Effector memory CD8-positive, alpha-beta T cell (primary cell): ENCODE data around the gene SLC13A4.
"Not testable (repeated sequence)": the region's sequence is repeated elsewhere in the genome, so short reads cannot be mapped to it uniquely, and the experiment has no call there.

Experiments used
- ATAC-seq: fragments of 150-1000 bp; cut with Tn5 transposase; replicated peaks from 2 replicates; pipeline ENCODE4 v1.10.0; 2021; ENCODE audit warnings: mild to moderate bottlenecking, moderate library complexity
- DNase-seq, 3 experiments: peaks; one replicate each; pipeline ENCODE4 v3.0.0; 2021
- H3K27ac Mint-ChIP-seq, 2 donors: one replicate each; pipeline ENCODE4 v1.8.0; 2022; ENCODE audit warnings: mild to moderate bottlenecking in 2 of 2, mixed read lengths in 2 of 2, moderate library complexity in 2 of 2
- H3K27me3 Mint-ChIP-seq, 2 donors: one replicate each; pipeline ENCODE4 v1.8.0; 2022; ENCODE audit warnings: mixed read lengths in 2 of 2
- H3K36me3 Mint-ChIP-seq: one replicate; pipeline ENCODE4 v1.8.0; 2022; ENCODE audit warnings: mild to moderate bottlenecking, moderate library complexity, mixed read lengths; ENCODE audit not compliant: insufficient read depth
- H3K4me1 Mint-ChIP-seq, 2 donors: one replicate each; pipeline ENCODE4 v1.8.0; 2022; ENCODE audit warnings: low read depth in 2 of 2, mixed read lengths in 2 of 2
- H3K4me3 Mint-ChIP-seq, 2 donors: one replicate each; pipeline ENCODE4 v1.8.0; 2022; ENCODE audit warnings: mild to moderate bottlenecking in 2 of 2, mixed read lengths in 2 of 2, moderate library complexity in 2 of 2
- H3K9me3 Mint-ChIP-seq, 2 donors: one replicate each; pipeline ENCODE4 v1.8.0; 2022; ENCODE audit warnings: mixed read lengths in 2 of 2
- total RNA-seq, 9 experiments: gene quantifications; one replicate each; lab custom pipeline; 2026; lab: John Stamatoyannopoulos, UW

SLC13A4 gene, protein sequence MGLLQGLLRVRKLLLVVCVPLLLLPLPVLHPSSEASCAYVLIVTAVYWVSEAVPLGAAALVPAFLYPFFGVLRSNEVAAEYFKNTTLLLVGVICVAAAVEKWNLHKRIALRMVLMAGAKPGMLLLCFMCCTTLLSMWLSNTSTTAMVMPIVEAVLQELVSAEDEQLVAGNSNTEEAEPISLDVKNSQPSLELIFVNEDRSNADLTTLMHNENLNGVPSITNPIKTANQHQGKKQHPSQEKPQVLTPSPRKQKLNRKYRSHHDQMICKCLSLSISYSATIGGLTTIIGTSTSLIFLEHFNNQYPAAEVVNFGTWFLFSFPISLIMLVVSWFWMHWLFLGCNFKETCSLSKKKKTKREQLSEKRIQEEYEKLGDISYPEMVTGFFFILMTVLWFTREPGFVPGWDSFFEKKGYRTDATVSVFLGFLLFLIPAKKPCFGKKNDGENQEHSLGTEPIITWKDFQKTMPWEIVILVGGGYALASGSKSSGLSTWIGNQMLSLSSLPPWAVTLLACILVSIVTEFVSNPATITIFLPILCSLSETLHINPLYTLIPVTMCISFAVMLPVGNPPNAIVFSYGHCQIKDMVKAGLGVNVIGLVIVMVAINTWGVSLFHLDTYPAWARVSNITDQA
- total RNA-seq = 0 to 0.11 (median 0) reads per million in 9 experiments

DNA sequence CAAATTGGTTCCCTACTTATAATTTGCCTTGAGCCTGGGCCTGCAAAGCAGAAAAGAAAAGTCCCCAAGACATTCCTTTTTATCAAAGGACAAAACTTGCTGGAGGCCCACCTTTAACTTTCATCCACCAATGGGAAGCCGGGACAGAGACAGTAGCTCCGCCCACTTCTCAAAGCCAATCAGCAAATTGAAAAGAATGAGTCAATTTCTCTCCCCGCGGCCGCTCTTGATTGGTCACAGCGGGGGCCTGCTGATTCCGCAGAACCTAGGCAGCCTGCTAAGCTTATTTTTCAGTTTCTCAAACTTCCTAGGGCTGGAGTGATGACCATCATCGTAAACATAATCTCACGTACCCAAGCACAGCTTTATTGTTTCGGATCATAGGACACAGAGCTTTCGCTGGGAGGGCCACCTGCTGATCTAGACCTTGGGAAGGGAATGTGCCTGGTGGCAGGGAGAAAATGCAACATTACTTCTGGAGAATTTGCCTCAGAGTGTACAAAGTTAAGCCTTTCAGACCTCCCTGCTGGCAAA is at the start of gene SLC13A4:
SLC13A4 (minus strand) TSS at position 51 of the 534 bp plus-strand sequence. CDS start 690 bp downstream, outside the sequence.
- no peaks in the 10 kb centered on the region for H3K4me1 Mint-ChIP-seq
- H3K4me3 Mint-ChIP-seq = no peak within 1 kb of the TSS
- no peak for ATAC-seq
- no peaks in the 10 kb centered on the region for H3K9me3 Mint-ChIP-seq
- H3K27ac Mint-ChIP-seq = no peak within 1 kb of the TSS
- no peaks in the 10 kb centered on the region for H3K36me3 Mint-ChIP-seq
- H3K27me3 Mint-ChIP-seq = peaks cover 31 to 37% of the 10 kb centered on the region in 2 donors
- no peak for DNase-seq

DNA sequence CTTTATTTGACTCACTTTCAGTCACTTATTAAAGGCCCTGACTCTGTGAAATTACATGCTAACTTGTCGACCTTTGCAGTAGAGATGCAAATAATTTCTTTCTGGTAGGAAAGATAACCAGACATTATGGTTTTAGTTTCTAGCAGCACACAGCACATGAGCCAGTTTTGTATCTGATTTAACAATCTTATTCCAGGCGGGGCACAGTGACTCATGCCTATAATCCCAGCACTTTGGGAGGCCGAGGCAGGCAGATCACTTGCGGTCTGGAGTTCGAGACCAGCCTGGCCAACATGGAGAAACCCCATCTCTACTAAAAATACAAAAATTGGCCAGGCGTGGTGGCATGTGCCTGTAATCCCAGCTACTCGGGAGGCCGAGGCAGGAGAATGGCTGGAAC is 47.9 kb upstream of the SLC13A4 start:
- ATAC-seq, H3K9me3 Mint-ChIP-seq, H3K36me3 Mint-ChIP-seq, DNase-seq, H3K4me3 Mint-ChIP-seq, H3K27ac Mint-ChIP-seq, H3K4me1 Mint-ChIP-seq: not testable (repeated sequence)
- peaks cover 16 to 21% of the 10 kb centered on the region in 2 donors for H3K27me3 Mint-ChIP-seq

DNA sequence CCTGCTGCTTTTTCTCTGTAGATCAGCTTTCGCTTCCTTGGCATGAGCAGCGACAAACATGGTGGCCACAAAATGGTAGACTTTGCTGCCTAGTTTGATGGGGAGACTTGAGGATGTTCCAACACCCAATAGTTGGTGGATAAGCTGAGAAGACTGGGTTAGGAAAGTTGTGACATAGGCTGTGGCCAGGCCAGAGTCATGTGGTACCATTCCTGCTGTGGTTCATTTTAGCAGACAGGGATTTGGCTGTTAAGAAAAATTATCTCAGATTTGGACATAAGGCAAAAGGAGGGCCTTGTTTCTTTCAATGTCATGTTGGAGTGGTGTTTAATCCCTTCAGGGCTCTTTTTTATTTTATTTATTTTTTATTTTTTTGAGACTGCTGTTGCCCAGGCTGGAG is 47.2 kb upstream of the SLC13A4 start:
- Mint-ChIP-seq H3K9me3 (no peaks in the 10 kb centered on the region), H3K4me1 (no peaks in the 10 kb centered on the region), H3K27me3 (peaks cover 18 to 25% of the 10 kb centered on the region in 2 donors), H3K36me3 (peaks cover 2% of the 10 kb centered on the region), H3K4me3 (no peak overlapping the region), H3K27ac (no peak overlapping the region)
- DNase-seq (no peak), ATAC-seq (no peak)

DNA sequence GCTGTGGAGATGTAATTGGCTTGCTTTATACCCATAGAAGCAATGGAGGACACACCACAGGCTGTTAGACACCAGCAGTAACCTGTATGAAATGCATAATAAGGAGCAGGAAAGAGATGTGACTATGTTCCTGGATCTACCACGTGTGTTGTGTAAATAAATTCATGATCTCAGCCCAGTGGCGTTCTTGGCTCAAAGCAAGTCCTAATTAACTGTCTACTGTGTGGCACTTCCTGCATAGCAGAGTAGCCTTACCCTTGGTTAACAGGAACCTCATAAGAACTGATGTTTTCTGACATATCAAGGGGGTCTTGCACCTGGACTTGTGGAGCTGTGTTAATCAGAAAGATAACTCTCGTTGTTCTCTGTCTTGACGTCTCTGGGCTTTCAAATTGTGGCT is 46.3 kb upstream of the SLC13A4 start:
- Mint-ChIP-seq H3K27ac (no peak overlapping the region), H3K36me3 (peaks cover 2% of the 10 kb centered on the region), H3K4me1 (no peaks in the 10 kb centered on the region), H3K9me3 (no peaks in the 10 kb centered on the region), H3K27me3 (peaks cover 25 to 34% of the 10 kb centered on the region in 2 donors), H3K4me3 (no peak overlapping the region)
- no peak for DNase-seq
- ATAC-seq = no peak

DNA sequence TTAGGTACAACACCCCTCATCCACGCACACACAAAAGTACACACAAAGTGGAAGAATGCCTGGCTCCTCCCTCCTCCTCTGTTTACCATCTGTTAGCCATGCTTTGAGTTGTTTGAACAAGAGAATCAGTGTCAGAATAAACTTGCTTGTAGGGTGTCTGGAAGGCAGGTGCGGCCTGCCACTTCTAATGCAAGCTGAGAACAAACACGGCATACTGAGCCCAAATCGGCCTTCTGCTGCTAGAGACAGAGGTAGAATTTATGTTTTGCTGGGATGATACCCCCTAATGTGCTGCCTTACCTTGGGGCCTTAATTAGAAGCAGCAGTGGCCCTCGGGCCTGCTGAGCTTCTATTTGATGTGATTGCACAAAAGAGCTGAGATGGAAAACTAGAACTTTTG is 45.5 kb upstream of the SLC13A4 start:
- Mint-ChIP-seq H3K27me3 (peaks cover 18 to 30% of the 10 kb centered on the region in 2 donors), H3K9me3 (no peaks in the 10 kb centered on the region), H3K36me3 (peaks cover 2% of the 10 kb centered on the region), H3K27ac (no peak overlapping the region), H3K4me1 (no peaks in the 10 kb centered on the region), H3K4me3 (no peak overlapping the region)
- DNase-seq (no peak), ATAC-seq (no peak)

DNA sequence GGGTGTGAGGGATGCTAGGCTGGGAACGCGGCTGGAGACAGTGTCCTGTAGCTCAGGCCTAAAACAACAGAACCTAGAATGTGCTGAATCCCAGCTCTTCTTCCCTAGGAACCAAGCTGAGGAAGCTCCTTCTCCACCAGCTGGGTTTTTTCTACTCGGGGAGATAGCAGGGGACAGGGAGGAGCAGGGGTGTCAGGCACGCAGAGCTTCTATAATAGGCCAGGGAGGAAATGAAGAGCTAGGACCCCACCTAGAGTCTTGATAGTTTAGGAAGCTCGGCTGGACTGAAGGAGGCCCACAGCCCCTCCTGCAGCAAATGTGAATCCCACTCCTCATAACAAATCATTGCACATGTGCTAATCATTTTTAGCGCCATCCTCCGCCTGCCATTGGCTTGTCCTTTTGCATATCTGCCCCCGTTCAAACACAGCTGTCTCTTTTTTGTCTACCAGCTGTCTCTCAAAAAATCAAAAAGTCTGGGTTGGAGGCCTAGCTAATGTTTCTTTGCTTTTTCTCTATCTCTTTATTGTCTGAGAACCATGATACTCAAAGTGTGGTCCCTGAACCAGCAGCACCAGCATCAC is 44.7 kb upstream of the SLC13A4 start:
- H3K4me1 Mint-ChIP-seq = no peaks in the 10 kb centered on the region
- H3K27me3 Mint-ChIP-seq = peaks cover 10 to 30% of the 10 kb centered on the region in 2 donors
- peaks cover 2% of the 10 kb centered on the region for H3K36me3 Mint-ChIP-seq
- no peak for ATAC-seq
- no peaks in the 10 kb centered on the region for H3K9me3 Mint-ChIP-seq
- H3K4me3 Mint-ChIP-seq = no peak overlapping the region
- no peak overlapping the region for H3K27ac Mint-ChIP-seq
- no peak for DNase-seq

DNA sequence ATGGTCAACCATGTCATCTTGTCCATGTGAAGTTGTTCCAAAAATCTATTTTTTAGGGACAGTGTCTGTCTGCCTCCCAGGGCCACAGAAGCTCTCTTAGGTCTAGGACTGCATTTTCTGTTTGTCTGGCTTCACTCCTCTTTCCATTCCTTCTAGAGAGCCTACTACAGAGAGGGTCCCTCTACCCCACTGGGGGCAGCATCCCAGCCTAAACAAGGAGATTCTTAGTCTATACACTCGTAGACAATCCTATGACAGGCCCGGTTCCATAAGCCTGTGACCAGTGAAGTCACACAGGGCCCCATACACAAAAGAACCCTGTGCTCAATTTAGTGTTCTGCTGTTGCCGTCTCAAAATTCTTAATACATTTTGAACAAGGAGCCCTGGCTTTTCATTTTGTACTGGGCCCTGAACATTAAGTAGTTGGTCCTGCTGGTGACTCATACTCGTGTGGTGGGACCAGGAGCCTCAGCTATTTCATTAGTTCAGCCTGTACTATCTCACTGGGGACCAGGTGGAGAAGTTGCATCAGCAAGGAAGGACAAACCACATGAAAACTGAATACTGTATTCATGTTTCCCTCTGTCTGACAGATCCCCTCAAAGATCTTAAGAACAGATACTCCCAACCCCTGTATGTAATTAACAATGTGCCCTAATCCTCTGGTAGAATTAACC is 44.1 kb upstream of the SLC13A4 start:
- no peaks in the 10 kb centered on the region for H3K9me3 Mint-ChIP-seq
- H3K4me1 Mint-ChIP-seq = no peaks in the 10 kb centered on the region
- DNase-seq (no peak), ATAC-seq (no peak)
- peaks cover 2% of the 10 kb centered on the region for H3K36me3 Mint-ChIP-seq
- H3K27me3 Mint-ChIP-seq = peaks cover 11 to 30% of the 10 kb centered on the region in 2 donors
- H3K4me3 Mint-ChIP-seq = no peak overlapping the region
- no peak overlapping the region for H3K27ac Mint-ChIP-seq

DNA sequence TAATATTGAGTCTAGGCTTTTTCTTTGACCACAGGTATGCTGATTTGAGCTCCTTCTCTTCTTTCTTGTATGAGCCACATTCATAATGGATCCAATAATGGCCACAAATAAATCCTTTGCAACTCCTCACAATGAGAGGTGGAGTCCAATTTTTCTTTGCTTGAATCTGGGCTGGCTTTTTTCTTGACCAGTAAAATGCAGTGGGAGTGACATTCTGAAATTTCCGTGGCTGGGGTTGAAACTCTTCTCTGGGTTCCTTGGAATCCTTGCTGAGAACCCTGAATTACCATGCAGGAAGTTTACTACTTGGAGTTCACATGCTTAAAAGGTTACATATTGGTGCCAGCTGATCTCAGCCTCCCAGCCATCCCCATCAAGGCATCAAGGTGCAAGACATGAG is 43.1 kb upstream of the SLC13A4 start:
- Mint-ChIP-seq H3K36me3 (peaks cover 2% of the 10 kb centered on the region), H3K27ac (no peak overlapping the region), H3K9me3 (no peaks in the 10 kb centered on the region), H3K4me1 (no peaks in the 10 kb centered on the region), H3K27me3 (peaks cover 22 to 36% of the 10 kb centered on the region in 2 donors), H3K4me3 (no peak overlapping the region)
- ATAC-seq (no peak), DNase-seq (no peak)

DNA sequence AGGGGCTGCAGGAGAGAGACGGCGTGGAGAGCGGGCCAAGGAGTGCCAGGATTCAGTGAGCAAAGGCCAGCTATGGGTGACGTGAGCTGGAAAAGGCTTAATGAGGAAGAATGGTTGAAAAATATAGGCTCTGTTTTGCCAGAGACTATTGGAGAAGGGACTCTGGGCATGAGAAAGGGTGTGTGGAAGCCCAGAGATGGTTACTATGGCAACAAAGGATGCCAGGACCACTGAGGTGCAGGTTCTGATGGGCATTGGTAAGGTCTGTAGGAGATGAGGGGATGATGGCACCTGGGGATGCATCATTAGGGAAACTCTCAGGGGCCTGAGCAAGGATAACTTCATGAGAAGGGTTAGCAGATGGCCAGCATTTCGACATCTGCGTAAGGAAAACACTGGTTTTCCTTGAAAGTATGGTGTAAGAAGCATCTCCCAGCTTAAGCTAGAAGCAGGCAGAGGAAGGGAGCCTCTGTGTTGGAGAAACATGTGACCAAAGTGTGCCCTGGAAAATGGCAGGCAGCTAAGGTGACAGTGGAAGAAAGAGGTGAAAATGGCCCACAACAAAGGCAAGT is 42.2 kb upstream of the SLC13A4 start:
- Mint-ChIP-seq H3K4me1 (no peaks in the 10 kb centered on the region), H3K36me3 (peaks cover 2% of the 10 kb centered on the region), H3K27ac (no peak overlapping the region), H3K27me3 (peaks cover 27 to 36% of the 10 kb centered on the region in 2 donors), H3K4me3 (no peak overlapping the region), H3K9me3 (no peaks in the 10 kb centered on the region)
- no peak for ATAC-seq
- no peak for DNase-seq

DNA sequence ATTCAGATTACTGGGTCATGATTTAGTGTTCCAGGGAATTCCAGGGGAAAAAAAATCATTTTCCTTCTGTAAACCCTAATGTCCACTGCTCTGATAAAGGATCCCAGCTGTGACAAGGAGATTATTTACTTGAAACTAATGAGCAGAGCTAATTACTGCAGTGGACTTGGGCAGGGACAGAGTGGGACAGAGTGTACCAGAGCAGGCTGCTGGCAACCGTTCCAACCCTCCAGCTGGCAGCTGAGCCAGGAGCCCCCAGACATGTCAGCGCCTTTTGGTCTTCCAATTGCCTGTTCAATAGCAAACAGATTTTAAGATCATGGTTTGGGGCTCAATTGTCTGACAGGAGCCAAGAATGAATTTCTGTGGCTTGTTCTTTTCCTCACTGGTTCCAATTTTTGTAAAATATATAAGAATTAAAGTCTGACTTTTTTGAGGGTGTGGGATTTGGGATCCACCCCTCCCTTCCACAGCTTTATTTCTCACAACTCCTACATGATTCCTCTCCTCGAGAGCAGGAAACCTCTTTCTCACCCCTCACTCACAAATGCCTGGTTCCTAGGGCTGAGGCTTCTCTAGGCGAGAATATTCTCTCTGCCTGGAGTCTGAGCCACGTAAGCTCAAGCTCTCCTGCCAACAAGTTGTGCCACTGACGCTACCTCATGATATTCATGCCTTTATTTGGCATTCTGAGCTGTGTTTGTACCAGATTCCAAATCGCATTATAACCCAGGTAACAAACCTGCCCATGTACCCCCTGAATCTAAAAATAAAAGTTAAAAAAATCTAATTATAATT is 41.2 kb upstream of the SLC13A4 start:
- Mint-ChIP-seq H3K4me3 (no peak overlapping the region), H3K36me3 (peaks cover 2% of the 10 kb centered on the region), H3K27me3 (peaks cover 32 to 36% of the 10 kb centered on the region in 2 donors), H3K9me3 (no peaks in the 10 kb centered on the region), H3K4me1 (no peaks in the 10 kb centered on the region), H3K27ac (no peak overlapping the region)
- DNase-seq = no peak
- ATAC-seq = no peak

DNA sequence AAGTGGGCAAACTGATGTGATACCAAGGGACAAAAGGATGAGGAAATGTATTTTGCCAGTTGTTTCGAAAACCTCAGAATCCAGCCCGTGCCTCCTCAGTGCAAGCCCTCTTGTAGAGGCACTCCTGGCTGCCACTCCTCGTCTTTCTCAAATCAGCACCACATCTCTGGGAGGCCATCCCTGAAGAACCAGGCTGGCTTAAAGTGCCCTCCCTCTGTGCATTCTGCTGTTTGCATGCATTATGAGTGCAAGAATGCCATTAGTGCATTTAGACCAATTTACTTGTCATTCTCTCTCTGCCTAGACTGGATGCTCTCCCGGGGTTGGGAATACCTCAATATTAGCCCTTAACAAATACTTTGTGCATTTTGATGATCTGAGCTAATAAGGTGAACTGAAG is 40.5 kb upstream of the SLC13A4 start:
- Mint-ChIP-seq H3K27ac (no peak overlapping the region), H3K36me3 (peaks cover 2% of the 10 kb centered on the region), H3K4me3 (no peak overlapping the region), H3K4me1 (no peaks in the 10 kb centered on the region), H3K27me3 (peaks cover 36 to 39% of the 10 kb centered on the region in 2 donors), H3K9me3 (no peaks in the 10 kb centered on the region)
- DNase-seq = no peak
- no peak for ATAC-seq

DNA sequence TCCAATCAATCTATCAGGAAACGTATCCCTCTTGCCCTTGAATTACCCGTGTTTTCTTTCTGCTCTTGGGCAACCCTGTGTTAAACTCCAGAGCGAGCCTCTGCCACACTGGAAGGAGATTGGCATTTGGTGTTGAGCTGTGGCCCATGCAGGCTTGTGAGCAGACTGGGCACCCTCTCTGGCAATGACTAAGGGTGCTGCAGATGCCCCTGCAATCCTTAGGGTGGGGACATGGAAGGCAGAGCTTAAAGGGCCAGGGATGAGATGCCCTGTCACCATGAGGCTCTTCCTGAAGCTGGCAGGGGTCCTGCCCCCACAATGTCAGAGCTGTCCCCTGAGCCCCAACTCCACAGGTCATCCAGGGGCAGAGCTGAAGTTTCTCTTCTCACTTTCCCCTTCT is 40.1 kb upstream of the SLC13A4 start:
- Mint-ChIP-seq H3K27ac (no peak overlapping the region), H3K9me3 (no peaks in the 10 kb centered on the region), H3K27me3 (peaks cover 36 to 40% of the 10 kb centered on the region in 2 donors), H3K4me3 (no peak overlapping the region), H3K4me1 (no peaks in the 10 kb centered on the region), H3K36me3 (peaks cover 2% of the 10 kb centered on the region)
- DNase-seq = no peak
- no peak for ATAC-seq
